ENCODE results near the gene RAB40A.
"Not testable (repeated sequence)": the region's sequence is repeated elsewhere in the genome, so short reads cannot be mapped to it uniquely, and the experiment has no call there.

RAB40A gene

DNA sequence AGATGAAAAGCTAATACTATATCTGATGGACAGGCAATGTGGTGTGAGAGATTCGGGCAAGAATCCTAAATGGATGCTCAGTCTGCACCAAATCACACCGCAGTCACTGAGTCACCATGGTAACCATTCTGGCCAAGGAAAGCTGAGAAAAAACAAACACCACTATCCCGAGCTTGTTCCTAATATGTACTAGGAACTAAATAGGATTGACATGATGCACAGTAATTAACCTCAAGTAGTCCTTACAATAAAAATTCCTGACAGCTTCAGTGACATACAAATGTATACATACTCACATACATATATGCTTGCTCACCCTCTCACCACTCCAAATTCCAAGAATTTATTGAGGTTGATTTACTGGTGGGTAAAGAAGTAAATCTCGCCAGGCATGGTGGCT lies 1.1 kb upstream of the RAB40A start:
- no peak for DNase-seq

DNA sequence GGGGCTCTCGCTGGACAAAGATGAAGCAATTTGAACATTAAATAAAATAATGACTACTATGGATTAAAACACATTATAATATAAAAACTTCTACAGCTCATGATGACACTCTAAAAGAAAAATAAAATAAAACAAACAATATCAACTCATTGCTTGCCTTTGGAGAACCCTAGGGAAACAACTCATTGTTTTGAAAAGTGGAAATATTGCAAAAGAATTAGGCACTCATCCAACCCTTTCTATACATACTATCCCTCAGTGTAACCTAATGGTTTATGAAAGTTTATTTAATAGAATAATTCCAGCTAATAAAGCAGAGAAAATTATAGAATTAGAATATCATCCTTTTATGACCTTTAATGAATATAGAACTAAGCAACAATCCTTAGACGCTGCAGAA lies 718 bp downstream of the RAB40A start:
- DNase-seq: no peak

- no peak for DNase-seq
Observed at GRCh38 chrX:103517246-103517645, 2.0 kb downstream of the RAB40A start.

DNA sequence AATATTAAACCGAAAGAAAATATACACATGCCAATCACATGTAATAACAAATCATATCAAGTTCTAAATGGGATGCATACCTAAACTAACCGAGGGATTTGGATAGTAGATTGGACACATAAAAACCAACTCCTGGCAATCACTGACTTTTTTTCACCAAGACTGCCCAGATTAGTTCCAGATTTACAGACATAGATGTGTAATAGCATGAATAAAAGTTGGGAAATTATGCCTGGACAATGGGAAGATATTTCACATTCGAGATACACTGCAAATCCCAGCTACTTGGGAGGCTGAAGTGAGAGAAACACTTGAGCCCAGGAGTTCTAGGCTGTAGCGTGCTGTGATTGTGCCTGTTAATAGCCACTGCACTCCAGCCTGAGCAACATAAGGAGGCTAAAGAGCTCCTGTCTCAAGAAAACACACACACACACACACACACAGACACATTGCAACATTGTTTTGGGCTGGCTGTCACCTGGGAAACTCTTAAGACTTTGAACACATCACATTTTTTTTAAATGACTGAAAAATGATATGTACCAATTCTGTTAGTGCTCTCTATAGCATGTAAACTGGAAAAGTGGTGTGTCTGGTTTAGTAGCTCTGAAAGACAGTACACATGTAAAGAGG lies 5.7 kb downstream of the RAB40A start:
- no peak for DNase-seq

- no peak for DNase-seq
Observed at GRCh38 chrX:103513067-103513466, 6.2 kb downstream of the RAB40A start.

GRCh38 chrX:103510031-103510430 lies 9.3 kb downstream of the RAB40A start:
- DNase-seq: no peak

DNA sequence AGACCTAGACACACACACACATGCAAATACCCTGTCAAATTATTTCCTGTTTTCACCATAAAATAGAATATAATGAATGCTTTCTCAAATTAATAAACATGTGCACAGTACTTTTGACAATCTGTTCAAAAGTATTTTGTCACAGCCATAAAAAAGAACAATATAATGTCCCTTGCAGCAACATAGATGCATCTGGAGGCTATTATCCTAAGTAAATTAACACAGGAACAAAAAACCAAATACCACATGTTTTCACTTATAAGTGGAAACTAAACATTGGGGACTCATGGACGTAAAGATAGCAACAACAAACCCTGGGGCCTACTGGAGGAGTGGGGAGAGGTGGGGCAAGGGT lies 15.5 kb downstream of the RAB40A start:
- DNase-seq: no peak

DNA sequence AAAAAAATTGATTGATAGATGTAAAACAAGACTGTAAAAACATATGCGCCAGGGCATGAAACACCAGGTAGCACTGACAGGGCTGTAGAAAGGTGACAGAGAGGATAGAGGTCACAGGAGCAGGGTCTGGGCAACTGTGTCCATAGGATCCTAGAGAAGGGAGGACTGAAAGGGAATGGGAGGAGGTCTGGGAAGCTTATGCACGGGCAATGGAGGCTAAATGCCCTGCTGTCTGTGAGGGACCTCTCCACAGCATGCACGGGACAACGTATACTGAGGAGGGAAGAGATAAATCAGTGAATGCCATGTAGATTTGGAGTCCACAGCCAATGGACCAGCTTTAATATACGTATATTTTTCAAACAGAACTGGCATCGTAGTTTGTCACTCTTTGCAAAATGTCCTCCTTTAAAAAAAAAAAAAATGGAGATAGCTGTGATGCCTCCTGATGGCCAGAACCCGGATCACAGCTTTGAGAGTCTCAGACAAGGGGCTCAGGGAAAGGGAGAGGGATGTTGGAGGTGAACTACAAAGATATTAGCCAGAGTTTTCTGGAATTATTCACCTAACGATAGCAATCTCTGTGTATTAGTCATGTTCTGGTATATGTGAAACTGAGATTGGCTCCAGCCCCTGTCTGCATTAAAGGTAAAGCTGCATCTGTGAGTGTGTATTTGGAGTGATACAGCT lies 16.0 kb downstream of the RAB40A start:
- DNase-seq: no peak

DNA sequence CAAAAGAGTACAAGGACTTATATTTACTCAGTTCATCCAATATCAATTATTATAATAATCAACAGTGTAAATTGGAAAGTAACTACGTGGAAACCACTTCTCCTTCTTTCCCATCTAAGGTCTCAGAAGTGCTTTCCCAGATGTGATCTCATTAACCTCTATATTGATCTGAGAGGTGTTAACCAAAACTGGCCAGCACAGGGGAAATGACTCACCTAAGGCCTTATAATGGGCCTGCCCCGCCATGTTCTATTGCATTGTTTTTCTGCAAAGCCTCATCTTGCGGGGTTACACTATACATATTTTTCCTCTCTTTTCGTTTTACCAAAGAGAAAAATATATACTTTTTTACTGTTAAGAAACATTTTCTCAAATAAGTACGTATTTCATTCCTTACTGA lies 20.5 kb downstream of the RAB40A start:
- DNase-seq: no peak

DNA sequence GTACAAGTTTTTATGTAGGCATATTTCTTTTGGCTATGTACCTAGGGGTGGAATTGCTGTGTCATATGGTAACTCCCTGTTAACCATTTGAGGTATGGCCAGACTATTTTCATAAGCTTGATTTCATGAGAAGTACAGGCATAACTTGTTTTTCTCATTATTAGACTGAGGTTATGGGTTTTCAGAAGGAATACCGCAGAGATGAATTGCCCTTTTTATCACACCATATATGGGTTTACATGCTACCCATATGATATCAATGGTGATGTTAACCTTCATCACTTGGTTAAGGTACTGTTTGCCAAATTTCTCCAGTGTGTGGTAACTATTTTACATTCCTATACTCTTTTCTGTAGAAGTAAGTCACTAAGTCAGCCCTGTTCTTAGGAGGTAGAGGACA lies 23.5 kb downstream of the RAB40A start:
- no peak for DNase-seq

- not testable (repeated sequence) for DNase-seq
Observed at GRCh38 chrX:103493578-103493977, 25.7 kb downstream of the RAB40A start.

- peak; percentile 60 for DNase-seq
Observed at GRCh38 chrX:103489733-103490132, 29.6 kb downstream of the RAB40A start.

GRCh38 chrX:103488794-103489193 lies 30.5 kb downstream of the RAB40A start:
- DNase-seq: no peak

DNA sequence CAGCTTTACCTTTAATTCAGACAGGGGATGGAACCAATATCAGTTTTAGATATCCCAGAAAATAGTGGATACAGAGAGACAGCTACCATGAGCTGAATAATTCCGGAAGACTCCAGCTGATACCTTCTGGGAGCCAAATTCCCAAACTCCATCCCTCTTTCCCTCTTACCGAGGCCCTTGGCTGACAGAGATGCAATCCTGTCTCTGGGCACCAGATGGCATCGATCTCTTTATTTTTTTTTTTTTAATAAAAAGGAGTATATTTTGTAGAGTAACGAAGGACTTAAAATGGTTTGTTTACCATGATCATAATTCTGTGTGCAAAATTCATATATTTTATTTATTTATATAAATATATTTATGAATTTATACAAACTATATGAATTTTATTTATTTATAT lies 31.0 kb downstream of the RAB40A start:
- DNase-seq: no peak

DNA sequence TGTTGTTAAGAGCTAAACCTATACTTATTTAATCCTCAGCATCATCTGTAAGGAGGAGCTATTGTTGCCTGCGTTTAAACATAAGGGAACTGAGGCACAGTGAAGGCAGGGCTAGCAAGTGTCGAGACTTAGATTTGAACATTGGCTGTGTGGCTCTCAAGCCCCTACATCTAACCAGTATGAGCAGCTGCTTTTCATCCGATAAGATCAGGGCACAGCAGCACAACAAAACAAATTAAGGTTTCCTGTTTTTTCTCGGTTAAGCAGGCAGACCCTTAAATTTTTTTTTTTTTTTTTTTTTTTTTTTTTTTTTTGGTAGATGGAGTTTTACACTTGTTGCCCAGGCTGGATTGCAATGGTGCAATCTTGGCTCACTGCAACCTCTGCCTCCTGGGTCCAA lies 35.6 kb downstream of the RAB40A start:
- DNase-seq: no peak

- DNase-seq: no peak
Observed at GRCh38 chrX:103480526-103480925, 38.8 kb downstream of the RAB40A start.

DNA sequence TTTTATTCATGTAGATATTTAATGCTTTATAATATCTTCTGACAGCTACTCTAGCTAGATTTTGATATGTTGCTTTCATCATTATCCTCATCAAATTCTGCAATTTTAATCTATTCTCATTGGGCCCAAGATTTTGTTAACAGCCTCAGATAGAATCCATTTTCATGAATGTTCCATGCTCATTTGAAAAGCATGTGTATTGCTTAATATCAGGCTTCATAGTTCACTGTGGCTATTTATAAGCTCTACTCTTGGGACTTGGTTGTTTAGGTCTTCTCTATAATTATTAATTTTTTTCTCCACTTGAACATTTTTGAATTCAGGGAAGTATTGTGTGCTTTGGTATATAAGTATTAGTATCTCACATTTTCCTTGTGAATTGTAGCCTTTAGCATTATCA lies 41.8 kb downstream of the RAB40A start:
- DNase-seq: no peak

GRCh38 chrX:103475381-103475780 lies 43.9 kb downstream of the RAB40A start:
- no peak for DNase-seq

DNA sequence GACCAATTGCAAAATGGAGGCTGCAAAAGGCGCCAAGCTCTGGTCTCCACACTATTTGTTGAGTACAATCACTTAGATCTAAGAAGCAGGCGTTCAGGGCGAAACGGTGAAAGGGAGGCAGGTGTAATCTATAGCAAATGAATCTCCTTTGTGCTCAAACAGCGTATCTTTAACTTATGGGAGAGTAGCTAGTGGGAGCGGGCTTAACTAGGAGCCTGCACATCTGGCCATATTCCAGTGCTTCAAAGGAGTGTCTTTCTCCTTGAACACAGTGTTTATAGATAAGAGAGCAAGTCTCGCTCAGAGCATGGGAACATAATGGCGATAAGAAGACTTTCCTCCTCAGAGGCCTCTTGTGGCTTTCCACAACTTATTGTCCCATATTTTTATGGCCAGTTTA lies 49.3 kb downstream of the RAB40A start:
- DNase-seq: not testable (repeated sequence)

GRCh38 chrX:103467887-103468286 lies 51.4 kb downstream of the RAB40A start:
- no peak for DNase-seq

DNA sequence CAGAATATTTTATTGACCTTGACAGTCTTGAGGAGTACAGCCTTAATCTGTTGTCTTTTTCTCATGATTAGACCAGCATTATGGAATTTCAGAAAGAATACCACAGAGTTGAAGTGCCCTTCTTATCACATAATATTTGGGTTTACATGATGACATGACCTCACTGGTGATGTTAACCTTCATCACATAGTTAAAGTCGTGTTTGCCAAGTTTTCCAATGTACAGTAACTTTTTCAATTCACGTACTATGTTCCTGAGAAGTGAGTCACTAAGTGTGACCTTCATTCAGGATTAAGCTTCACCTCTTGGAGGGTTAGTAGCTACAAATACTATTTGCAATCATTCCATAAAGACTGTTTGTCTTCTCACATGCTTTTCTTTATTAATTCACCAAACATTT lies 52.1 kb downstream of the RAB40A start:
- no peak for DNase-seq

DNA sequence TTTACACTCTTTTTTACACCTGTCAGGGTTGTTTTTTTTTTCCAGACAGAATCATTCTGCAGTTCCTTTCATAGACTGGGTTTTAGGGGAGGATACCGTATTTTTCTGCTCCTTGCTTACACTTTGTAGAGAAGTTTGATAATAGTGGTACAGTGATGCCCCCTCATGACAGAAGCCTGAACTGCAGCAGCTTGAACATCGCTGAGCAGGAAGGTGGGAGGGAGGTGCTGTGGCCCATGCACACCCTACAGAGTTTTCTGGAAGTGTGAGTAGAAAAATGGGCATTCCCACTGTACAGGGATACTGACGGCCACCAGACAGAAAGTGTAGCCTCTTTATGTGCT lies 54.5 kb downstream of the RAB40A start:
- DNase-seq: peak; percentile 85

- peak; percentile 60 for DNase-seq
Observed at GRCh38 chrX:103464072-103464773, 55.1 kb downstream of the RAB40A start.

DNA sequence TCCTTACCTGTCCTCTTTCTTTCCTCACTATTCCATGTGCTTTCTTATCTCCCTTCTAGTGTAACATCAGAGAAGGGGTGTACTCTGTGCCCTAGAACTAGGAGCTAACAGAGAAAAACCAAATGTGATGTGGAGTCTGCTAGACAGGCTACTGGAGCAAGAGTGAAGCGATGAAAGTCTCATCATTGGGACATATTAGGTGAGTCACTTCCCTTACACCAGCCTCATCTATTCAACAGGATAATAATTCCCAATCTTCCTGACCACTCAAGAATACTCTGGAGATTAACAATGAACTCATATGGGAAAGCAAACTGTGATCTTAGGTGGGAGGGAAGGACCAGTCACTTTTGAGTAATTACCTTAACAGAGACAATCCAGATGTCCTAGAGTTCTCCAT lies 58.1 kb downstream of the RAB40A start:
- no peak for DNase-seq

All from activated CD8-positive, alpha-beta memory T cell treated with anti-CD3 and anti-CD28 coated beads for 24 hours (primary cell).